Cortex of kidney (tissue), 1 donor: ENCODE measurements around the gene MCAT.
"Not testable (repeated sequence)": the region's sequence is repeated elsewhere in the genome, so short reads cannot be mapped to it uniquely, and the experiment has no call there.

ENCODE experiments used
- DNase-seq: peaks from one replicate; lab custom pipeline; 2025; lab: John Stamatoyannopoulos, UW

Gene MCAT

DNA sequence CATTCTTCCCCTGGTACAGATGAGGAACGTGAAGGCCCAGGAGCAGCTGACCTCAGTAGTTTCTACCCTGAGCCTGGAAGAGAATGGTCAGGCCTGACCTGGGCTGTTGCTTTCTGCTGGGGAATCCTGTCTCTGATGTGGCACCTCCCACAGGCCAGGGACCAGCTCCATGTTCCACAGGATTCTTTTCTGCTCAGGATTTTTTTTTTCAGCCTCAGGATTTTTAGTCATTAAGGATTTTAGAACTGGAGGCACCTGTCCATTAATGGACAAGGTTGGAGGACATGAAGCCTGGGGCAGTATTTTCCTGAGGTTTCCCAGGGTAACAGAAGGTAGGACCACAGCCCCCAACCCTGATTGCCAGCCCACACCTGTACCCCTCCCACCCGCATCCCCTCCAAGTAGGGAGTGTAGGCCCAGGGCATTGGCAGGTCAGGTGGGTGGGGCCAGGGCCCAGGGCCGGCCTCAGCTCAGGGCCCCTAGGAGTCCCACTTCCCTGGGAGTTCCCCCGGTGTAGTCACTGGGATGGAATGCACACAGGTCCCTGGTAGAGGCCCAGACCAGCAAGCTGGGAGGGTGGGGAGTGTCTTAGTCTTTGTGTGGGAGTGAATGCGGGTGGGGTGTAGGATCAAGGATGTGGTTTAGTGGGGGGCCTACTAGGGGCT lies 16.6 kb downstream of the MCAT start:
- DNase-seq: no peak

DNA sequence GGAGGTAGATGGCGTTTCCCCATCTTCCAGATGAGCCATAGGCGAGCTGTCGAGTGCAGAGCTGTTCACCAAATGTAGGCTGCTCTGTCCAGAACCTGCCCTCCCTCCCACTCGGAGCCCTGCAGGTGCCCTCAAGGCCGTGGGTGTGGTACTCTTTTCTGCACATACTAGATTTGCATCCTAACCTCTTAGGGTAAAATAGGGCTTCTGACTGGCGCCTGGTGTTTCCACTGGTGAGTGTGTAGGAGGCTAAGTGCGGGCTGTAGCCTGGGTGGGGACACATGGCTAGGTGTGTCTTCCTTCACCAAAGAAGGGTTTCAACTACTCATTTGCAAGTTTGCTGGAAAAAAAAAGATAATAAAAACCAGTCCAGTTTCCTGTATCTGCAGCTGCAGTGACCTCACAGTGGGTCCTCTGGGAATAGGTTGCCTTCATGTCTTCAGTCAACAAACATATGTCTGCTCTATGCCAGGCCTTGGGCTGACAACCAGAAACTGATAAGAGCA lies 24.2 kb downstream of the MCAT start:
- no peak for DNase-seq

DNA sequence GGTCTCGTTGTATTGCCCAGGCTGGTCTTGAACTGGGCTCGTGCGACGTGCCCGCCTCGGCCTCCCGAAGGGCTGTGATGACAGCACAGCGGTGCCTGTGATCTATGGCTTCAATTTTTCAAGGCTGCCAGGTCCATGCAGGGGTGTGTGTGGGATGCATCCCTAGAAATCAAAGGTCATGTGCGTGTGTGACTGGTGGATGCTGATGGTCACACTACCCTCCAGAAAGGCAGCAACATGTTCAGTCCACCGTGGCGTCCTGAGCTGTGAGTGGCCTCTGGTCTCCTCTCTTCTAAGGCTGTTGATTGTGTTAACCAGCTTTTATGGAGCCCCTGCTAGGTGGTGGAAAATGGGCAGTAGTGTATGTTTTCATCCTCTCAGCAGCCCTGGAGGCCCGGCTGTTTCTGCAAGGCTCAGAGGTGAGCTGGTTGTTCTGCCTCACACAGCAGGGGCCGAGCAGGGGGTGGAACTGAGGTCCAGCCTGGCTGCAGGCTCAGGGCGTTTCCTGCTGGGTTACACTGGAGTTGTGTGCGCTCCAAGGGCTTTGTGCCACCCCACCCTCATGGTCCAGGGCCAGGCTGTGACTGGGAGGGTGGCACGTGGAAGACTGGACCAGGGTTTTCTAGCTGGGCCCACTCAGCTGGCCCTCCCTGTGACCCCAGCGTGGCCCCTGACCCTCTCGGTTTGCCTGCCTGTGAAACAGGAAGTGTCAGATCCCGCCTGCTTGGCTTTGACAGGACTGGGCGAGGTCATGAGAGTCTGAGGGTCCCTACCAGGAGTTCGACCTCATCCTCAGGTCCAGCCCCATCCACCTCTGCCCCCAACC lies 25.0 kb downstream of the MCAT start:
- no peak for DNase-seq

DNA sequence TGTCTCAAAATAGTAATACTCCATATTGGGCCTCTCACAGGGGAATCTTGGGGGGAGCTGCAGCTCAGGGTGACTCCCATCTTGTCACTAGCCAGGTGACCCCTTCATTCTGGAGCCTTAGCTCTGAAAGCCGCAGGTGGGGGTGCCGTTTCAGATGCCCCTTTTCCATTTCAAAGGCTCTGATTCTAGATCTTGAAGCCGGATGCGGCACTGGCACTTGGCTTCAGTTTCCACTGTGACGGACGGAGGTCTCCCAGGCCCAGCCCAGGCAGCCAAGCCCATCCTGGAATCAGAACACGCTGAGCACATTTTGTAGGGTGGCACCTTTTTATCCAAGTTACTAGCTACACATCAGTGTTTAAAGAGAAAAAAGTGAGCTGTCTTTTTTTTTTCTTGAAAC lies 26.3 kb downstream of the MCAT start:
- no peak for DNase-seq

DNA sequence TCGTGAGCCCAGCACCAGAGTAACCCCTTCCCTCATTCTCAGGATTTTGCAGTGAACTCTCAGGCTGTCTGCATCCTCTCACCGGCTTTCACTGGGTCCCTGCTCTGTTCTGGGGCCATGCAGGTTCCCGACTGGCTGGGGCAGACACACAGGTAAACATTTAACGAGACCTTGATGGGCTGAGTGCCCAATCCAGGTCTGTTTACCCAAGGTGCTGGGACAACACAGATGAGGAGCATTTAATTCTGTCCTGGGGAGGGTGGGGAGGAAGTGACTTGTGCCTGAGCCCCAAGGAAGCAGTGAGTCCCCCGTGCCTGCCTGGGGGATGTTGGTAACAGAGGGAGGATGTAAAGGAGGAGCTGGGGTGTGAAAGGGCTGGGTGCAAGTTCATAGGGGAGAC lies 28.2 kb downstream of the MCAT start:
- DNase-seq: no peak

DNA sequence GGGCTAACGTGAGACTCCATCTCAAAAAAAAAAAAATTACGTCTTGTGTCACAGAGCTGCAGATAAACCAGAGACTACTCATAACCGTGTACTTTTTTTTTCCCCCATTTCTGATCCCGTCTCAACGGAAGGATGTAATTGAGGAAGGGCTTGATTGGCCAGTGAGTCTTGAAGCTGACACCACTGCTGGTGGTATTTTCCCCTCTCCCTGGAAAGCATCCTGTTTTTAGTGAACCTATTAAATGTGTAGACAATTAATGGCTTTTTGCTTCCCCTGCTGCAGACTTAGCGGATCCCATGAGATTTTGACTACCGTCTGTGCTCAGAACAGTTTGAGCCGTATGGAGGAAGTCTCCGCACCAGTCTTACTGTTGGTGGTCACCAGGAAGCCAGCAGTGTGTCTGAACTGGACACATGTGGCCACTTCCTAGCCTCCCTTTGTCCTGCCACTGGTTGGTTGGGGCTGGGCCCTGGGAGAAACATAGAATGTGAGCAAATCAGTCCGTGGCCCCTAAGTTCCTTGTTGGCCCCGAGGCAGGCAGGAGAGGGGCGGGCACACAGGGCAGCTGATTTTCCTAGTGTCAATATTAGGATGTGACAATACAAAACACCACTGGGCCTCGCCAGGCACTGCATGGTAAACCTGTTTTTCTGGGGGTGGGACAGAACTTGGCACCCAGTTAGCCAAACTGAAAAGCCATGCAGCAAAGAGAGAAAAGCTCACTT lies 29.5 kb downstream of the MCAT start:
- DNase-seq: no peak

DNA sequence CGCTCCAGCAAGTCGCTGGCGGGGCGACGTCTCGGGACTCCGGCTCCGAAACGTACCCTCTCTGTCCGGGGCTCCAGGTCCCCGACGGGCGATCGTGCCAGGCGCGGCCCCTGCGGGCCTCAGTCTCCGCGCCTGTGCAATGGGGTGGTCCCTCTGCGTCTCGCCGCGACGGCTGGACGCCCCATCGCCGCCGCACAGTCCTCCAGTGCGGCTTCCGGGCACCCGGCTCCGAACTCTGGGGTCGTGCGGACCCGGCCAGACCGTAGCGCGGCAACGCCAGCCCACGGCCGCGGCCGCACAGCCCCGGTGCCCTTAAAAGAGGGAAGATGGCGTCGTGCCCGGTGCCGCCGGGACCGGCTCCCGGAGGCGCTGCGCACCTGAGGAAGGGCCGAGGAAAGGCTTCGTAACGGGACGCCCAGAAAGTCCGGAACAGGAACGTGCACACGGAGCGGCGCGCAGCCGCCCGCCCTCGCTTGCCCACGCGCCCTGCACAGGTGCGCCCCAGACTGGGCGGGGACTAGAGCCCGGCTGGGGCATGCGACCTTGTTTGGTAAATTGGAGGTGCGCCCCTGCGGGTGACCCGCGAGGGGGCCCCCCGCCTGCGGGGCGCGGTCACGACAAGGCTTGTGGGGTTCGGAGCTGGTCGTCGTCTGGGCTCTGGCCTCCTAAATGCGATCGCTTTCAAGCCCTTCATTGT lies 32.1 kb downstream of the MCAT start:
- no peak for DNase-seq

DNA sequence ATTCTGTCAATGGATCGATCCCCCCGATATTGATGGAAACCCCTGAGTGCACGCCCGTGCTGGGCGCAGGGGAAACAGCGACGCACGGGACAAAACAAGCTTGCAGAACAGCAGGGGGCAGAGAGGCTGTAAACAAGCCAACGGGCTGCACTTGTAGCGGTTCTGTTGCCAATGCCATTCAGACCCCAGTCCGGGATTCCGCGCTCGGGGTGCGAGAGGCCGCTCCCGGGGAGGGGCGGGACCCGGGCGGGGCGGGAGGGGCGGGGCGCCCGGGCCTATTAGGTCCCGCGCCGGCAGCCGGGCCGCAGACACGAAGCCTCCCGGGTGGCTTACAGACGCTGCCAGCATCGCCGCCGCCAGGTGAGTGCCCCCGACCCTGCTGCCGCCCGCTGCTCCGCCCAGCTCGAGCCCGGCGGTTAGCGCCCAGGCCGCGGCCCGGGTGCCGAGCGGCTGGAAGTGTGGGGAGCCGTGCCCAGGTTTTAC lies 32.7 kb downstream of the MCAT start, which contains the start of gene BIK:
Gene BIK (plus strand): TSS at position 307 of the 483 bp plus-strand sequence. CDS start 13,273 bp downstream, outside the sequence.
- no peak for DNase-seq

DNA sequence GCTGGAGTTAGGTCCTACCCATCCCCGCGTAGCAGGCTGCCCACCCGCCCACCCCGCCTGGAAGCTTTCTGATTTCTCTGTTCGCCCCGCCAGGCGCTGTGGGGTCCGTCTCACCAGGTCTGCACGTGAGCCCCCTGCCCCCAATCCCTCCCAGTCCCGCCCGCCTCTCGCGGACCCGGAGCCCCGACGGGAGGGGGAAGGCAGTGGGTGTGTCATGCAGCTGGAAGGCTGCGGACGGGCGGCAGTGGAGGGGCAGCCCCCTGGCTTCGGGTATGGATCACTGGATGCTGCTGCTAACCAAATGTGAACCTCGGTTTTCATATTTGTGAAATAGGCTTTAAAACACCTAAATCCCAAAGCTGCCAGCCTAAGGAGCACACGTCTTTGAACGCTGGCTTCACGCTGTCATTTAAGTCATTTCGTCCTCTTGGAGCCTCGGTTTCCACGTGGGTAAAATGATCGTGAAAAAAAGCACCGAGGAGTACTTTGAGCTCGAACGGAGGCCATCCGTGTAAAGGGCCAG lies 33.2 kb downstream of the MCAT start:
- no peak for DNase-seq

DNA sequence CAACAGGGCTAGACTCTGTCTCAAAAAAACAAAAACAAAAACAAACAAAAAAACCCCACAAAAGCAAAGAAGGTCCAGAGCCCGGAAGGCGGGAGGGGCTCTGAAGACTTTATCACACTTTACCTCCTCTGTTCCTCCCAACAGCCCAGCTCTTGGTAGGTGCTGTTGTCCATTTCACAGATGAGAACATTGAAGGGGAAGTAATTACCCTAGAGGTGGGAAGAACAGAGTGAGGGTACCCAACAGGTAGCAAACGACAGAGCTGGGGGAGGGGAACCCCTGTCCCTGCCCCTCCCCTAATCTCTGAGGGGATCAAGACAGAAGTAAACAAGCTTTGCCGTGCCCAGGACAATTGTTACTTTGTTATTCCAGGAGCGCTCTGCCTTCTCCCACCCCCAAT lies 33.7 kb downstream of the MCAT start:
- no peak for DNase-seq

DNA sequence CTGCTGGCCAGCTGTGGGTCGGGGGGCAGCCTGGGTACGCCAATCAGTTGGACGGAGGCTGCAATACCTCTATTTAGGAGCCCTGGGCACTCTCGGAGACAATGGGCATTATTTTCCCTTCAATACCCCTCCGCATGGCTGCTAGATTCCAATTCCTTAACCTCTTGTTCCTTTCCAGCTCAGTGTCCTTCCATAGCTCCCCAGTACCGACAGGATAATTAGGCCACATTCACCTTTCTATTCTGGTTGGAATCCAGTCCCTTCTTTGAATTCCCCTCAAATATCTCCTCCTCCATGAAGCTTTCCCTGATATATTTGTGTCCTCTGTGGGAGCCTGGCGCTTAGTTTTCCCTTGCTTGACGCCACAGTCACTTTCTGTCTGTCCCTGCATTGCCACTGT lies 36.9 kb downstream of the MCAT start:
- DNase-seq: no peak

DNA sequence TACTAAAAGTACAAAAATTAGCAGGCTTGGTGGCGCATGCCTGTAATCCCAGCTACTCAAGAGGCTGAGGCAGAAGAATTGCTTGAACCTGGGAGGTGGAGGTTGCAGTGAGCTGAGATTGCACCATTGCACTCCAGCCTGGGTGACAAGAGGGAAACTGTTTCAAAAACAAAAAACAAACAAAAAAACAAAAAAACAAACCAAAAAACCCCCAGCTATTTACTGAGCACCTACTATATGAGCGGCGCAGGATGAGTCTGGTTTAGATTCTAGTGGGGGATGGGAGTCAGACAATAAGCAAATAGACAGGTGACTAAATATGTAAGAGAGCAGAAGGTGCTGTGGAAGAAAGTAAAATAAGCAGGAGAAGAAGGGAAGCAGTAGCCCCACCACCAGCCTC lies 38.2 kb downstream of the MCAT start:
- not testable (repeated sequence) for DNase-seq

DNA sequence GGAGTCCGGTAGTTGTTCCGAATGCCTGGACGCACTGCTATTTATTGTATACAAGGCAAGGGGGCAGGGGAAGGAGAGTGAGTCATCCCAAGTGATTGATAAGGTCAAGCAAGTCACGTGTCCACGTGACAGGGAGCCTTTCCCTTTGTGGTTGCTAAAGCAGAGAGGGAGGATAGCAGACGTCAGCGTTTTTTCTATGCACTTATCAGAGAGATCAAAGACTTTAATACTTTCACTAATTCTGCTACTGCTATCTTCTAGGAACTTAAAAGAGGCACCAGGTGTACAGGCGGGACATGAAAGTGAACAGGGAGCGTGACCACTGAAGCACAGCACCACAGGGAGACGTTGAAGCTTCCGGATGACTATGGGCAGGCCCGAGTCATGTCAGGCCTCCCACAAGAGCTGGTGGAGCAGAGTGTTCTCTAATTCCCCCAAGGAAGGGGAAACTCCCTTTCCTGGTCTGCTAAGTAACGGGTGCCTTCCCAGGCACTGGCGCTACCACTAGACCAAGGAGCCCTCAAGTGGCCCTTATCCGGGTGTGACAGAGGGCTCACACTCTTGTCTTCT lies 39.1 kb downstream of the MCAT start:
- DNase-seq: not testable (repeated sequence)

DNA sequence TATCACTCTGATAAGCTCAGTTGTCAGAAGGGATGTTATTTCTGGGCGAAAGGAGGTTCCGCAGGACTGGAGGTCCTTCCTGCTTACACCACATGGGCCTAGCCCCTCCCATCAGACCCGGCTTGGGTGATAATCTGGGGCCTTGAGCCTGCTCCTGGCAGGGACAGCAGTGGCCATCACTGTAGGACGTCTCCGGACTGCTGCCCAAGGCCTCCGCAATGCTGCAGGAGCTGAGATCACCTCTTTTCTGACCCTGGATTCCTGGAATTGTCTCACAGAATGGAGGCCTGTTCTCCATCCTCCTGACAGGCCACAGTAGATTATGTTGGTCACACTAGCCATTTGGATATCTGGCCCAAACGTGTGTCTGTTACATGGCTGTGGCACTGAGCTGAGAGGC lies 41.9 kb downstream of the MCAT start:
- DNase-seq: no peak

DNA sequence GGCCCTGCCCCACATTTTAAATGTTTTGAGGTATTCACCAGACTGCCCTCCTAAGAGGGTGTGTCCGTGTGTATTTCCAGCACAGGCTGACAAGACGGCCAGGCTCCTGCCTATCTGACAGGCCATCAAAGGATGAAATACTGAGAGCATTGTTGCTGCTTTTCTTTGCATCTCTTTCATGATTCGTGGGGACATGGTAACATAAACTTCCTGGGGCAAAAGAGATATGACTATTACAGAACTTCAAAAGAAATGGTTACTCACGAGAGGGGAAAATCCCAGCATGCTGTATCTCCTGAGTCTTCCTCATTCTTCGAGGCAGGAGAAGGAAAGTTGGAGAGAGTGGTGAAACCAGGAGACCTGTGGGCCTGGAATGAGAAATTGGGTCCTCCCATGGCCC lies 43.0 kb downstream of the MCAT start:
- DNase-seq: no peak

DNA sequence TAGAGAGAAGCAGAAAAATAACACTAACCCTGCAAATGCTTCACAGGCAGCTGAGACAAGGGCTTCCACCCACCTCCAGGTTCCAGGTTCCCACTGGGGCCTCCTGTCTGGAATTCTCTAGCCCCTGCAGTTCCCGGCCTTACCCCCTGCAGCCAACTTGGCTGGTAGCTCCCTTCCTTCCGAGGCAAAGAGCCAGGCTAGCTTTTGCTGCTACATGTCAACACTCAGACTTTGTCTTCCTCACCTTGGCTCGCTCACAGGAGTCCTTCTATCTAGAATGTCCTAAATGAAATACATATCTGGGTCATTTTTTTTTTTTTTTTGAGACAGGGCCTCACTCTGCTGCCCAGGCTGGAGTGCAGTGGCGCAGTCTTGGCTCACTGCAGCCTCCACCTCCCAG lies 44.1 kb downstream of the MCAT start:
- DNase-seq: no peak

DNA sequence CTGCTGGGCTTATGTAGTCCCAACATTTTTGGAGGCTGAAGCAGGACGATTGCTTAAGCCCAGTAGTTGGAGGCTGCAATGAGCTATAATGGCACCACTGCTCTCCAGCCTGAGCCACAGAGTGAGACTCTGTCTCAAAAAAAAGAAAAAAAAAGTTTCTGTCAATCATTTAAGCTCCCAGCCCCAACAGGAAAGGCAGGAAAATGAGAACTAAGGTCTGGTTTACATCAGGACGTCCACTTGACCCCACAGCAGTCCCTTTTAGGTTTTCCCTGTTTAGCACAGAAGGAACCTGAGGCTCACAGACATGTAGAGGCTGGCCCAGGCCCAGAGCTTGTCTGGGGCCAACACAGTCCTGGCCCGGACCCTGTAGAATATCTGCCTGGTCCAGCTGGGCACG lies 44.8 kb downstream of the MCAT start:
- no peak for DNase-seq

DNA sequence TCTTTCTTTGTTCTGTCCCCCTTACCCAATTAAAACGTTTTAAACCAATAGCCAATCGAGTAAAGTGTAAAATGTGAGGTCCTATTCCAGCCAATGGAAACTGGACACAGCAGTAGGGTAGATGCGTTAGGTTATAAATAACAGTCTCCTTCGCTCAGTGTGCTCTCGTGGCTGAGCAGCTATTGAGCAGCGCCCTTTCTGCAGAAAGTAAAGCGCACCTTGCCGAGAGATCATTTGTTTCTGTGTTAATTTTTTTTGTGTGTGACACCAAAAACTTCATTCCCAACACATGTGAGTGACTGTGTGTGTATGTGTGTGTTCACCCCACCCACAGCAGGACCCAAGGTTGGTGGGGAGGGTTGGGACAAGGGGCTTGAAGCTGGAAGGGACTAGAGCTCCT lies 46.8 kb downstream of the MCAT start:
- no peak for DNase-seq

DNA sequence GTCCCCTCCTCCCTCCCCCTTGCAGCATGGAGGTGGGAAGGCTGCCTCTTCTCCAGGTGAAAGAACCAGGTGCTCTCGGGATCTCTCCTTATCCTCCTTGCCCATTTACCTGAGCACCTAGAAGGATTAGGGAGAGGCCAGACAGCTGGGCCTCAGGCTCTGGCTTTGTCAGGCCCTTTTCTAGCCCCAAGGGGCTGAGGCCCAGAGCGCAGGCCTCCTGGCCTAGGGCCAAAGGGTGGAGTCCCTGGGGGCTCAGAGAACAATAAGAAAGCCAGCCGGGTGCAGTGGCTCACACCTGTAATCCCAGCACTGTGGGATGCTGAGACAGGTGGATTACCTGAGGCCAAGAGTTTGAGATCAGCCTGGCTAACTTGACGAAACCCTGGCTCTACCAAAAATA lies 48.6 kb downstream of the MCAT start:
- DNase-seq: no peak

DNA sequence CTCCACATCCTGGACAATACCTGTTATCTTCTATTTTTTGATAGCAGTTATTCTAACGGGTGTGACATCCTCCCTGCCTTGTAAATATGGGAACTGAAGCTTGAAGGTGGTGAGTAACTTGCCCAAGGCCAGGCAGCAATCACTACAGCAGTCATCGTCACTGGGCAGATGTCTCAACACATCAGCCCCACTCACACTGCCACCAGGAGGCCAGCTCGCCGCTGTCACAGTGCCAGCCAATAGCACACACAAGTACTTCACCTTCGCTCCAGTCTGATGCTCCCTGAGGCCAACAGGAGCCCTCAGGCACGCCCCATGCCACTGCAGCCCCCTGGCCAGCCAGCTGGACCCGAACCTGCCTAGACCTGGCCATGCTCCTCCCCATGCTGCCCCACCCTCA lies 49.1 kb downstream of the MCAT start:
- no peak for DNase-seq

DNA sequence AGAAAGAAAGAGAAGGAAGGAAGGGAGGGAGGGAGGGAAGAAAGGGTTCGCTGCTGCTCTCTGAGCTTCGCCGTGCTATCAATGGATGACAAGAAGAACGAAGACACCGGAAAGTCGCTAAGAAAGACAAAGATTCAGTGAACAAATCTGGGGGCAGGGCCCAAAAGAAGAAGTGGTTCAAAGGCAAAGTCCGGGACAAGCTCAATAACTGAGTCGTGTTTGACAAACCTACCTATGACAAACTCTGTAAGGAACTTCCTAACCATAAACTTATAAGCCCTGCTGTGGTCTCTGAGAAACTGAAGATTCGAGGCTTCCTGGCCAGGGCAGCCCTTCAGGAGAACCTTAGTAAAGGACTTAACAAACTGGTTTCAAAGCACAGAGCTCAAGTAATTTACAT lies 51.1 kb downstream of the MCAT start:
- no peak for DNase-seq
